Activated T-cell treated with anti-CD3 and anti-CD28 coated beads for 24 hours (primary cell): Measurements from ENCODE around the gene INSL6.
"Not testable (repeated sequence)": the region's sequence is repeated elsewhere in the genome, so short reads cannot be mapped to it uniquely, and the experiment has no call there.

Source experiments
- DNase-seq: peaks from one replicate; pipeline ENCODE4 v3.0.0-alpha.2; 2020; ENCODE audit warnings: low read depth

Gene INSL6

GRCh38 chr9:5185220-5185840 is at the start of gene INSL6:
Gene INSL6, minus strand, starts transcription at chr9:5185639. Its CDS starts 37 bp downstream, at chr9:5185602.
- no peak for DNase-seq

- DNase-seq, result no peak
Observed at GRCh38 chr9:5231212-5231611, 45.8 kb upstream of the INSL6 start, which contains the start of gene INSL4. Gene INSL4, plus strand, starts transcription at chr9:5231419. Its CDS starts 105 bp downstream, at chr9:5231524.

GRCh38 chr9:5230554-5230953 is 45.1 kb upstream of the INSL6 start:
- DNase-seq, result no peak

GRCh38 chr9:5205071-5205470 is 19.6 kb upstream of the INSL6 start:
- DNase-seq, result no peak

GRCh38 chr9:5195463-5195862 is 10.0 kb upstream of the INSL6 start:
- DNase-seq, result no peak

GRCh38 chr9:5193345-5193744 is 7.9 kb upstream of the INSL6 start:
- DNase-seq, result no peak

GRCh38 chr9:5191985-5192384 is 6.5 kb upstream of the INSL6 start:
- no peak for DNase-seq

GRCh38 chr9:5188060-5188984 is 2.9 kb upstream of the INSL6 start:
- DNase-seq, result no peak

- peak; percentile 38 for DNase-seq
Observed at GRCh38 chr9:5186416-5187169, 1.2 kb upstream of the INSL6 start.

- DNase-seq, result no peak
Observed at GRCh38 chr9:5184776-5185175, 663 bp downstream of the INSL6 start.

- DNase-seq, result not testable (repeated sequence)
Observed at GRCh38 chr9:5180631-5181030, 4.8 kb downstream of the INSL6 start.

GRCh38 chr9:5178126-5178805 is 7.2 kb downstream of the INSL6 start:
- no peak for DNase-seq

- DNase-seq, result no peak
Observed at GRCh38 chr9:5146241-5146640, 39.2 kb downstream of the INSL6 start.

- no peak for DNase-seq
Observed at GRCh38 chr9:5144217-5144616, 41.2 kb downstream of the INSL6 start.

GRCh38 chr9:5140151-5140550 is 45.3 kb downstream of the INSL6 start:
- DNase-seq, result no peak

GRCh38 chr9:5122516-5122915 is 62.9 kb downstream of the INSL6 start:
- no peak for DNase-seq

GRCh38 chr9:5122116-5122515 is 63.3 kb downstream of the INSL6 start:
- DNase-seq, result no peak

- DNase-seq, result no peak
Observed at GRCh38 chr9:5113994-5114748, 71.3 kb downstream of the INSL6 start.
